M059J (cell line): ENCODE results near the gene AHNAK2. TPM values are rescaled to one million over a fixed set of nuclear protein-coding genes. Genes with fewer than 3 reads are reported as not detected.
"Not testable (repeated sequence)": the region's sequence is repeated elsewhere in the genome, so short reads cannot be mapped to it uniquely, and the experiment has no call there.

ENCODE experiments used
- DNase-seq: peaks from one replicate; pipeline ENCODE4 v3.0.0-alpha.2; 2012; ENCODE audit warnings: low read depth
- total RNA-seq: library from RNA; depleted of rRNA; stranded (reverse); fragments of >200 nt; shearing (Covaris generic); gene quantifications from 2 replicates; pipeline ENCODE4 v1.2.3, GENCODE V29; 2014

The AHNAK2 gene
- total RNA-seq, 1 experiment from 2014 or later: 4.7 TPM

- DNase-seq: no peak
Measured at GRCh38 chr14:104898870-104899510, 79.2 kb downstream of the AHNAK2 start.

- no peak for DNase-seq
Measured at GRCh38 chr14:104898195-104898558, 80.0 kb downstream of the AHNAK2 start.

GRCh38 chr14:104897330-104898194 is 80.6 kb downstream of the AHNAK2 start:
- DNase-seq: no peak

- no peak for DNase-seq
Measured at GRCh38 chr14:104895786-104896661, 82.2 kb downstream of the AHNAK2 start.

- no peak for DNase-seq
Measured at GRCh38 chr14:104895207-104895785, 82.9 kb downstream of the AHNAK2 start.

GRCh38 chr14:104894331-104895206 is 83.6 kb downstream of the AHNAK2 start:
- DNase-seq: no peak

- no peak for DNase-seq
Measured at GRCh38 chr14:104893435-104894207, 84.6 kb downstream of the AHNAK2 start.

GRCh38 chr14:104892531-104893434 is 85.4 kb downstream of the AHNAK2 start:
- DNase-seq: no peak

- DNase-seq: no peak
Measured at GRCh38 chr14:104891664-104892530, 86.3 kb downstream of the AHNAK2 start.

GRCh38 chr14:104891121-104891551 is 87.0 kb downstream of the AHNAK2 start:
- no peak for DNase-seq

- not testable (repeated sequence) for DNase-seq
Measured at GRCh38 chr14:104890292-104890691, 87.9 kb downstream of the AHNAK2 start.

- no peak for DNase-seq
Measured at GRCh38 chr14:104889375-104889757, 88.8 kb downstream of the AHNAK2 start.

- no peak for DNase-seq
Measured at GRCh38 chr14:104888489-104889374, 89.4 kb downstream of the AHNAK2 start.

GRCh38 chr14:104887623-104888488 is 90.3 kb downstream of the AHNAK2 start:
- no peak for DNase-seq
